Stimulated activated CD8-positive, alpha-beta memory T cell treated with anti-CD3 and anti-CD28 coated beads, Interleukin-12 subunit alpha, Interleukin-12 subunit beta, amount 100 ng/mL, for 24 hours (primary cell): ENCODE data around the gene NACAD.

ENCODE experiments used
- DNase-seq: peaks from one replicate; pipeline ENCODE4 v3.0.0-alpha.2; 2020; ENCODE audit errors: extremely low read depth

Gene NACAD

GRCh38 chr7:45073786-45074527 lies 14.8 kb downstream of the NACAD start:
- no peak for DNase-seq

DNA sequence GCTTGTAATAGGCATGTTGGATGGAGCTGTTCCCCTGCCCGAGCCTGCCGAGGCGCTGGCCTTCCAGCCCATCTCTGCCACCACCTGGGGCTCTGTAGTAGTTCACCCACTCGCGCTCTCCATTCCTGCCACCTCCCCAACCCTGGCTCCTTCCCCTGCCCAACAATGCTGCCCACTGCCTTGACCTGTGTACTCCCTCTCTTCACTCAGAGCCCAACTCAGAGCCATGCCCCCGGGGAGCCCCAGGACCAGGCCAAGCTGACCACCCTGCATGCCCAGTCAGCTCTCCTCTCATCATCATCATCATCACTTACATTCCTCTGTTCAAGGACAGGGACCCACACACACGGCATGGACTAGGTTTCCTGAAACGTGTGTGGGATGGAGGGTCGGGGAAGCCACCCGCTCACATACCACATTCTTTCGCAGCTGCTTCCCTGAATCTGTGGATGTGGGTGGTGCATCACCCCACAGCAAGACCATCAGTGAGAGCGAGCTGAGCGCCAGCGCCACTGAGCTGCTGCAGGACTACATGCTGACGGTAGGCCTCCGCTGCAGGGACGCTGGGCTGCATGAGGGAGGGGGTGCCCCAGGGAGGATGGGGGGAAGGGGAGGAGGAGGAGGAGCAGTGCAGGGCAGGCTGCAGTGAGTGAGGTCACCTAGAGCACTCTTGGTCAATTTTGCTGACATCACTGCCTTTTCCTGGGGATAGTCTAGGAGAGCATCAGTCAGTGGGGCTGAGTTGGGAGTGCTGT lies 15.6 kb downstream of the NACAD start:
- DNase-seq = no peak

DNA sequence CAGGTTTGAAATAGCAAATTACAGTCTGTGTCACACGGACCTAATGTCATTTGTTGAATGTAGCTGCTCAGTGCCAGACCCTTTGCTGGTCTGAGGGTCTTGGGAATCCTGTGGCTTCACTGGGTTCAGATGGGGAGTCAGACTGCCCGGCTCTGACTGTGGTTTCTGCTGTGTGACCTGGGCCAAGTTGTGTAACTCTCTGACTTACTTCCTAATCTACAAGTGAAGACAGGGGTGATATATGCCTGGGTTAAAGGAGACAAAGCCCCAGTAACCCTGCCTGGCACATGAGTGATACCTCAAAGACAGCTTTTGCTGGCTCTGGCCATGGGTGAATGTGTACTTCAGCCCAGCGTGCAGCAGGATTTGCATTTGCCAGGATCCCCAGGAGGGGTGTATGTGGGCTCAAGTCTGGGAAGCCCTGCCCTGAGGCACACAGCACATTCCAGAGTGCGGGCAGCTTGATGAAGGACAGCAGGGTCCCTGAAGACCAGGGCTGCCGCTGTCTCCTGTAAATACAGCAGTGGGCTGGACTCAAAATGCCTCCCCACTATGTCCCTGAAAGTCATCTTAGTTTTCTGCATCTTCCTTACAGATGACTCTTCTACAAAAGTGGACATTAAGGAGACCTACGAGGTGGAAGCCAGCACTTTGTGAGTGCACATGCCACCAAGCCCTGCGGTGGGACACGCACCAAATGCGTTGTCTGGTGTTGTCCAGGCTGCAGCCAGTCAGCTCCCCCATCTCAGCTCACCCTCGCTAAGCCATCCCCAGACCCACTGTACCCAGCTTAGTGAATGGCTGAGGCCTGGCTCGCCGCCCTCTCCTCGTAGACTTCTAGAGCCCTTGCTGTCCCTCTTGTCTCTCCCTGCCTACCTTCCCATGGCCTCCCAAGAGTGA lies 16.4 kb downstream of the NACAD start:
- DNase-seq = no peak

GRCh38 chr7:45071528-45071927 lies 17.2 kb downstream of the NACAD start:
- DNase-seq = no peak

DNA sequence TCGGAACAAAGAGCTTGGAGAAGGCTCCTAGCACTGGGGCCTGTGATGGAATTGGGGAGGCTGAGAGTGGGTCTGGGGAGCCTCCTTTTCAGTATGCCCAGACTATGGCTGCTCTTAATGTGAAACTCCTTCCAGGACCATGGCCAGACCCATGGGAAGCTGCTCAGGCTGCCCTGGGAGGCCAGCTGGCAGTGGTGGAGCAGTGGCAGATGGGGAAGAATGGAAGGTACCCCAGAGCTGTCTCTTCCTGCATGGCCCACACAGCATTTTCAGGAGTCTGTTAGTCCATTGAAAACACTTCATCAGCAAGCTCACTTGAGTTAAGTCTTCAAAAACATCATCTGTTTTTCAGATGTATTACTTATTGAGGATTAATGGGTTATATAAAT lies 18.5 kb downstream of the NACAD start:
- no peak for DNase-seq

- no peak for DNase-seq
Observed at GRCh38 chr7:45069444-45070253, 19.1 kb downstream of the NACAD start.

GRCh38 chr7:45068236-45069023 lies 20.3 kb downstream of the NACAD start:
- no peak for DNase-seq

- DNase-seq = no peak
Observed at GRCh38 chr7:45067582-45067981, 21.2 kb downstream of the NACAD start.

DNA sequence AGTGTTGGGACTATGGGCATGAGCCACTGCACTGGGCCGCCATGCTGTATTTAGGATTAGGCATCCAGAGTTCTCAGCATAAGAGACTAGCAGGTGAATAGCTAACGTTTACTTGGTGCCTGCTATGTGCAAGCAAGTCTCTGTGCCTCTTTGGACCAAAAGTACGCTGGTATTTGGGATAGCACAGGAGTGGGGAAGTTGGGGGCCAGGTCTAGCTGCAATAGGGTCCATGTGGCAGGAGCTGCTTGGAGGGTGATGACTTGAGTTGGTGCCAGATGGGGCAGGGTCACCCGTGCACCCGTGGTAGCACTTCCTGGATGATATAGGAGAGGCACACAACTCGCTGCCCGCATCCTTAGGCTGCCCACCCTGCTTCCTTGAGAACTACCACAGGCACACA lies 22.4 kb downstream of the NACAD start:
- no peak for DNase-seq

- no peak for DNase-seq
Observed at GRCh38 chr7:45065031-45065995, 23.5 kb downstream of the NACAD start.

DNA sequence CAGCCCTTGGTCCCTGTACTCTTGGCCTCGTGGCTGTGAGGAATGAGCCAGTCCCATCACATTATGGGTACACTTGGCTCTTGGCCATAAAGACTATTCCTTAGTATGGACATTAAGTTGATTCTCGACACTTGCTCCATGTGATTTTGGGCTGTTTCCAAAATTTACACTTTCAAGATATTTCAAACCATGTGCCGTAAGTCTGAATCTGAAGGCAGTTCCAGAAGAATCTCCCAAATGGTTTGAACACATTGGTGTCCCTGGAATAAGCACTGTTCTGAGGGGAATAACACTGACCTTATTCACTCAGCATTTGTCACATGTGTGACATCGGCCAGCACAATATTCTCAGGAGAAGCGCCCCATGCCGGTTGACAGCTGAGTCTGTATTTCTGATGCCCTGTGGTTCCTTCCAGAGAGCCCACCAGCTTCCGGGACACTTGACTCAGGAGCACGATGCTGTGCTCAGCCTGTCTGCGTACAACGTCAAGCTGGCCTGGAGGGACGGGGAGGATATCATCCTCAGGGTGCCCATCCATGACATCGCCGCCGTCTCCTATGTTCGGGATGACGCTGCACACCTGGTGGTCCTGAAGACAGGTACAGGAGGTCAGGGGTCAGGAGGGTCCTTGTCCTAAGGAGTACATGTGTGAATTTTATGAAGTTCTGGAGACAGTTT lies 24.6 kb downstream of the NACAD start:
- no peak for DNase-seq

- DNase-seq = no peak
Observed at GRCh38 chr7:45061806-45062425, 26.9 kb downstream of the NACAD start.

DNA sequence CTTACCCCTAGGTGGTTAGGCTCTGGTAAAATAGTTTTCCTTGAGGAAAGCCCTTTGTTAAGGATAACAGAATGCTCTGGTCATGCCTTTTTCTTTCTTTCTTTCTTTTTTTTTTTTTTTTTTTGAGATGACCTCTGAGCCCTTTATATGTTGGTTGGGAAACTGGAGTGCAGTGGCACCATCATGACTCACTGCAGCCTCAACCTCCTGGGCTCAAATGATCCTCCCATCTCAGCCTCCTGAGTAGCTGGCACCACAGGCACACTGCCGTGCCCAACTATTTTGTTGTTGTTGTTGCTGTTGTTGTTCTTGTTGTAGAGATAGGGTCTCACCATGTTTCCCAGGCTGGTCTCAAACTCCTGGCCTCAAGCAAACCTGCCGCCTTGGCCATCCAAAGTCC lies 27.4 kb downstream of the NACAD start:
- DNase-seq = no peak

DNA sequence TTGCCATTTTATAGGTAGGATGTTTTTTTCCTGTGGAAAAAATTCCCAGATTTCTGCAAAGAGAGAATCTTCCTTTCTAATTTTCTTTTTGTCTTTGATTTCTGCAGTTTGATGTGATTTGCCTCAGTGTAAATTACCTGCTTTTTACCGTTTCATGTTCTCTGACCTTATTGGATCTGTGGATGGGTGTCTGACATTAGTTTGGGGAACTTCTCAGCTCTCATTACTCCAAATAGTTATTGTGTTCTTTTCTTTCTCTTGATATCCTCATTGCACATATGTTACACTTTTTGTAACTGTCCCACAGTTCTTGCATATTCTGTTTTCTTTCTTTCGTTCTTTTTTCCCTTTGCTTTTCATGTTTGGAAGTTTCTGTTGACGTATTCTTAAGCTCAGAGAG lies 28.5 kb downstream of the NACAD start:
- no peak for DNase-seq

DNA sequence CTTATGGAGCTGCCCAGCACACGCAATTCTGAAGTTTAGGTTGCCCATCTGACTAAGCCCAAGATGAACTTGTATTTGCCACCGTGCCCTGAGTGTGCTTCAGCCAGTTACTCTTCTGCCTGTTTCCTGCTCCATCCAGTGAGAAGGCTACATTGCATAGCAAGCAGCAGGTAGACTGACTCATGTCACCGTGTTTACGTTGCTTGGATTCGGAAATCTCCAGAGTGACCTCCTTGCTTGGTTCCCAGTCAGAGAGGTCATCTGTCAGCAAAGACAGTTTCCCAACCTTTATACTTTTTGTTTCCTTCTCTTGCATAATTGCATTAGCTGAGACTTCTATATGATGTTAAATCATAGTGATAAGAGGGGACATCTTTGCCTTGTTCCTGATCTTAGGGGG lies 30.9 kb downstream of the NACAD start:
- DNase-seq = no peak

DNA sequence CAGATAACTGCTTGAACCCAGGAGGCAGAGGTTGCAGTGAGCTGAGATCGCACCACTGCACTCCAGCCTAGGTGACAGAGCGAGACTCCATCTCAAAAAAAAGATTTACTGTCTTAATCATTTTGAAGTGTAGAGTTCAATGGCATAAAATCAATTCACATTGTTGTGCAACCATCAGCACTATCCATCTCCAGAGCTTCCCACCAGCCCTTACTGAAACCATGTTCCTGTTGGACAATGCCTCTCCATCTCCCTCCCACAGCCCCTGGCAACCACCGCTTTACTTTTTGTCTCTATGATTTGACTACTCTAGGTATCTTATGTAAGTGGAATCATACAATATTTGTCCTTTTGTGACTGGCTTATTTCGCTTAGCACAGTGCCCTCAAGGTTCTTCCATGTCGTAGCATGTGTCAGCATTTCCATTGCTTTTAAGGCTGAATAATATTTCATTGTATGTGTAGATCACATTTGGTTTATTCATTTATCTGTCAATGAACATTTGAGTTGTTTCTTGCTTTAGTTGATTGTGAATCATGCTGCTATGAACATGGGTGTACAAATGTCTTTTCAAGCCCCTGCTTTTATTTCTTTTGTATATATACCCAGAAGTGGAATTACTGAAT lies 33.1 kb downstream of the NACAD start:
- no peak for DNase-seq

- no peak for DNase-seq
Observed at GRCh38 chr7:45055016-45055415, 33.8 kb downstream of the NACAD start.

DNA sequence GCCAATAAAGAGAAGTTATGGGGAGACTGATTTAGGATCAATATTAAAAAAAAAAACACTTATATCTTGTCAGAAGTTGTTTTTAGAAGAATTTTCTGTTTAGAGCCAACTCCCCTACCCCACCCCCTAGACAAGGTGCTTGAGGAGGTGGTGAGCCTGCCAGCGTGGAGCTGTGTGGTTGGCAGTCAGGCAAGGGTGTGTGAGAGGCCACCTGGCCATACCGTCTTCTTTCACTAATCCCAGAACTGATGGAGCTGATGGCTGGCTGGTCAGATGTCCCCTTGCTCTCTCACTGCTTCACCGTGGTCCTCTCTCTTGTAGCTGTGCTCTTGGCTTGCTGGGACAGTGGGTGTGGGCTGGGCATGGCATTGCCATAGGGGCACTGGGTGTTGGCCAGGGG lies 34.3 kb downstream of the NACAD start:
- DNase-seq = no peak
